Mesenteric fat pad (tissue), 1 donor: ENCODE data around the gene PPIB. TPM values are rescaled to one million over a fixed set of nuclear protein-coding genes. Genes with fewer than 3 reads are reported as not detected.

ENCODE experiments used
- DNase-seq: peaks from one replicate; pipeline ENCODE4 v3.0.0-alpha.2; 2020; ENCODE audit warnings: low spot score
- long read RNA-seq: library from polyadenylated mRNA; unstranded; transcript quantifications from one replicate; pipeline ENCODE4 v2.0.0, GENCODE V29; 2020
- total RNA-seq: library from RNA; stranded (reverse); fragmentation: NEBNext Ultra II Directional; extraction: Animal tissue kit (Norgen Biotek cat#: 25700); gene quantifications from one replicate; pipeline ENCODE4 v1.2.1, GENCODE V29; 2021
- donor health status: DM: yes; HTN: yes; CAD: no.

Gene PPIB
- 470 TPM for total RNA-seq
- long read RNA-seq, transcript PPIB-201 (5 exons, 1,081 nt), result major isoform, 336 of 360 reads
- long read RNA-seq, partial matches to known transcripts, result 15 of 360 reads
- long read RNA-seq, other reads (novel, unspliced or antisense), result 9 of 360 reads

GRCh38 chr15:64162869-64163658 is at the start of gene PPIB:
Gene PPIB (minus strand): TSS chr15:64163022. CDS start chr15:64162986, 36 bp downstream.
- DNase-seq, result peak; percentile 99

GRCh38 chr15:64211696-64212095 is 48.9 kb upstream of the PPIB start:
- DNase-seq, result no peak

- DNase-seq, result no peak
These were observed 47.5 kb upstream of the PPIB start for GRCh38 chr15:64210371-64210770.

GRCh38 chr15:64209680-64210334 is 47.0 kb upstream of the PPIB start:
- no peak for DNase-seq

GRCh38 chr15:64205202-64205601 is 42.4 kb upstream of the PPIB start:
- DNase-seq, result no peak

GRCh38 chr15:64197425-64197824 is 34.6 kb upstream of the PPIB start:
- no peak for DNase-seq

- DNase-seq, result no peak
These were observed 31.1 kb upstream of the PPIB start for GRCh38 chr15:64193971-64194370.

- no peak for DNase-seq
These were observed 29.4 kb upstream of the PPIB start for GRCh38 chr15:64191971-64192830.

- DNase-seq, result no peak
These were observed 24.8 kb upstream of the PPIB start for GRCh38 chr15:64187396-64188191.

GRCh38 chr15:64185146-64185911 is 22.5 kb upstream of the PPIB start:
- DNase-seq, result no peak

GRCh38 chr15:64182859-64183370 is 20.1 kb upstream of the PPIB start:
- DNase-seq, result no peak

- DNase-seq, result no peak
These were observed 17.5 kb upstream of the PPIB start for GRCh38 chr15:64180235-64180824.

GRCh38 chr15:64166102-64166890 is 3.5 kb upstream of the PPIB start:
- no peak for DNase-seq

- peak; percentile 55 for DNase-seq
These were observed 1.6 kb upstream of the PPIB start for GRCh38 chr15:64164436-64164835.

- DNase-seq, result no peak
These were observed 989 bp upstream of the PPIB start for GRCh38 chr15:64163659-64164362.

- no peak for DNase-seq
These were observed 349 bp downstream of the PPIB start for GRCh38 chr15:64162478-64162868.

GRCh38 chr15:64161688-64162477 is 939 bp downstream of the PPIB start:
- DNase-seq, result no peak
